GM18511 (cell line): ENCODE measurements around the gene OSMR.
A peak's percentile ranks its signal among the peaks of the same experiment; 100 is the strongest.

Experiments used
- ATAC-seq: cut with Tn5 transposase; IDR thresholded peaks from one replicate; pipeline ENCODE4 v1.9.1; 2021; ENCODE audit warnings: mild to moderate bottlenecking, moderate library complexity; ENCODE audit not compliant: unreplicated experiment

Gene OSMR

GRCh38 chr5:38870595-38870994 lies 24.8 kb downstream of the OSMR start:
- ATAC-seq, result no peak

GRCh38 chr5:38871058-38871605 lies 25.3 kb downstream of the OSMR start:
- no peak for ATAC-seq

- no peak for ATAC-seq
Observed at GRCh38 chr5:38871790-38872551, 26.2 kb downstream of the OSMR start.

DNA sequence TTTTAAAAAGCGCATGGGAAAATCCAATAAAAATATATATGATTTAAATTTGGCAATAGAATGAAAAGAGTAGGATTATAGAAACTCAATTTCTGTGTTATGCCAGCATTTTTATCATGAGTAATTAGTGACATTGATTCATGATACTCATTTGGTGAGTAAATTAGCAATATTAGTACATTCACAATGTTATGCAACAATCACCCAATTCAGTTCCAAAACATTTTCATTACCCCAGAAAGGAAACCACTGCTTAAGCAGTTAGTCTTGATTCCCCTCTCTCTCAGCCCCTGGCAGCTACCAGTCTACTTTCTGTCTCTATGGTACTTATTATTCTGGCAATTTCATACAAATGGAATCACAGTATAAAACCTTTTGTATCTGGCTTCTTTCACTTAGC lies 27.0 kb downstream of the OSMR start:
- ATAC-seq, result no peak

- ATAC-seq, result no peak
Observed at GRCh38 chr5:38874948-38875456, 29.2 kb downstream of the OSMR start.

DNA sequence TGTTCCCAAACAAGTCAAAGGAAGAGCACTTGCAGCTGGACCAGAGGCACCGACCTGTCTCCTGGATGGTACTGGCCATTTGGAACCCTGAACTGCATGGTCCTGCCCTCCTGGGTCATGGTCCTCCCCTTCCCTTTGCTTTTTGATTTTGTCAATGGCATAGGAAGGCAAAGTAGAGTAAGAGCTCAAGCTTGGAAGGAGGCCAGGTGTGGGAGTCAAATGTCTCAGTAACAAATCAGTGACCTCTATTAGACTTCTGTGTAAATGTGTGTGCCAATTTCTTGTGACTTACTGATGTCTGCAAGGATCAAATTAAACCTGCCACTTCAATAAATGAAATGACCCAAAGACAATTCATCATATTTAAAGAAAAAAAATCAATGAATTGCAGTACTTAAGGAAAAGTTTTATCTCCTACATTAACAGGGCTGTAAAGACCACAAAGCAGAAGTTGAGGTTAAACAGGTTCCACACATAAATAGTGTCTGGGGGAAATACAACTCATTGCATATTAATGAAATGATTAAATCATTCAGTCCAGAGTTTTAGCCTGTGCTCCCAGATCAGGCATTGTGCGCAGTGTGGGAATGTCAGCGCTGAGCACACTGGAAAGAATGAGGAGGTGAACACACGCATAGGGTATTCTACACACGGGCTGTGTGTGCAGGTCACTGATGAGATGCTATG lies 32.7 kb downstream of the OSMR start:
- ATAC-seq, result no peak

- ATAC-seq, result no peak
Observed at GRCh38 chr5:38879078-38879460, 33.3 kb downstream of the OSMR start.

GRCh38 chr5:38883842-38884241 lies 38.0 kb downstream of the OSMR start:
- ATAC-seq, result no peak

DNA sequence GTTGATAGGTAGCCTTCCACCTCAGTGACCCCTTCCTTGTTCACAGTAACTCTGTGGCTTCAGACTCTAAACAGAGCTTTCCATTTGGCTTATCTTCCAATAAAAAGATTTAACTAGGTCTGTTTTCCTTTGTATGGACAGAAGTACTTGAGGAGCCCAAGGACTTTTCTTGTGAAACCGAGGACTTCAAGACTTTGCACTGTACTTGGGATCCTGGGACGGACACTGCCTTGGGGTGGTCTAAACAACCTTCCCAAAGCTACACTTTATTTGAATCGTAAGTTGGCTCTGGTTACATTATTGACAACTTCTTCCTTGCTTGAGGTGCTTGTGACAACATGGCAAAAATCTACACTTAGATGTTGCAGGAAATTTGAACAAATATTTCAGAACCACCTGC lies 39.4 kb downstream of the OSMR start:
- ATAC-seq, result no peak

GRCh38 chr5:38888041-38888440 lies 42.2 kb downstream of the OSMR start:
- no peak for ATAC-seq

- no peak for ATAC-seq
Observed at GRCh38 chr5:38889424-38889823, 43.6 kb downstream of the OSMR start.

- no peak for ATAC-seq
Observed at GRCh38 chr5:38891563-38891962, 45.8 kb downstream of the OSMR start.

DNA sequence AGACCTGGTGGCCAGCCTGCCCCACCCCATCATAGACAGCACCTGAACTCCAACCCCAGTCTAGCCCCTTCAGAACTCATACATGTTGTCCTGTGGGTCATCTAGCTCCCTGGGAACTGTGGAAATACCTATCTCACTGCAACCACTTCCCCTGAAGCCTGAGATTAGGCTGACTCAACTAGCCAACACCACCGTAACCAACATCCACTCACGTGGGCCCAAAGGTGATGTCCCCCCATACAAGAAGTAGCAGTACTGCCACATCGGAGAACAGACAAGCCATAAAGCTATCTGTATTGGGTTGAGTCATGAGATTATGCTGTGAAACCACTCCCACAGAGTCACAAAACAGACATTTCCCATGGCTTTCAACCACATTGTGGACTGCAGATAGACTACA lies 46.6 kb downstream of the OSMR start:
- no peak for ATAC-seq

DNA sequence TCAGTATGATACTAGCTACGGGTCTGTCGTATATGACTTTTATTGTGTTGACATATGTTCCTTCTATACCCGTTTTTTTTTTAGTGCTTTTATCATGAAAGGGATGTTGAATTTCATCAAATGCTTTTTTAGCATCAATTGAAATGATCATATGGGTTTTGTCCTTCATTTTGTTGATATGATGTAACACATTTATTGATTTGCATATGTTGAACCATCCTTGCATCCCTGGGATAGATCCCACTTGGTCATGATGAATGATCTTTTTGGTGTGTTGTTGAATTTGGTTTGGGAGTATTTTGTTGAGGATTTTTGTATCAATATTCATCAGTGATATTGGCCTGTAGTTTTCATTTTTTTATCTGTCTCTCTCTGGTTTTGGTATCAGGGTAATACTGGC lies 50.9 kb downstream of the OSMR start:
- no peak for ATAC-seq

DNA sequence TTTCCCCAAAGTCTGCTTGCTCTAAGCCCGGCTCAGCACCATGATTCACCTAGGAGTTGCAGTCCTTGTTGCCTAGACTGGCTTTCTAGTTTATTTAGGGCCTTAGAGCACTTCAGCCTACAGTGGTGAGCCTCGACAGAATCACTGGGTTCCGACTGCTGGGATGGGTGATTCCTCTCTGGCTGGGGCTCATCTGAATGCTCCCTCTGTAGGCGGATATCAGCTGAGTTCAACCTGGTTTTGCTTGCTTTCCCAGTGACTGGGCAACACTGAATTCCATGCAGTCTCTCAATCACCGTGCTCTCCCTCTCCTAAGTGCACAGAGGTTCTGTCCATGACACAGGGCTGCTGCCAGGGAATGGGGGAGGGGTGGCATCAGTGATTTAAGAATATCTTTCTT lies 54.1 kb downstream of the OSMR start:
- no peak for ATAC-seq

GRCh38 chr5:38905516-38905915 lies 59.7 kb downstream of the OSMR start:
- ATAC-seq, result no peak

- no peak for ATAC-seq
Observed at GRCh38 chr5:38906503-38906902, 60.7 kb downstream of the OSMR start.

DNA sequence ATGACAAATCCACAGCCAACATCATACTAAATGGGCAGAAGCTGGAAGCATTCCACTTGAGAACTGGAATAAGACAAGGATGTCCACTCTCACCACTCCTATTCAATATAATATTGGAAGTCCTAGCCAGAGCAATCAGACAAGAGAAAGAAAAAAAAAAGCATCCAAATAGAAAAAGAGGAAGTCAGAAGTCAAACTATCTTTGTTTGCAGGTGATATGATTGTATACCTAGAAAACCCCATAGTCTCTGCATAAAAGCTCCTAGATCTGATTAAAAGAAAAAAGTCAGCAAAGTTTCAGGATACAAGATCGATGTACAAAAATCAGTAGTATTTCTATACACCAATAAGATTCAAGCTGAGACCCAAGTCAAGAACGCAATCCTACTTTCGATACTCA lies 66.1 kb downstream of the OSMR start:
- no peak for ATAC-seq

DNA sequence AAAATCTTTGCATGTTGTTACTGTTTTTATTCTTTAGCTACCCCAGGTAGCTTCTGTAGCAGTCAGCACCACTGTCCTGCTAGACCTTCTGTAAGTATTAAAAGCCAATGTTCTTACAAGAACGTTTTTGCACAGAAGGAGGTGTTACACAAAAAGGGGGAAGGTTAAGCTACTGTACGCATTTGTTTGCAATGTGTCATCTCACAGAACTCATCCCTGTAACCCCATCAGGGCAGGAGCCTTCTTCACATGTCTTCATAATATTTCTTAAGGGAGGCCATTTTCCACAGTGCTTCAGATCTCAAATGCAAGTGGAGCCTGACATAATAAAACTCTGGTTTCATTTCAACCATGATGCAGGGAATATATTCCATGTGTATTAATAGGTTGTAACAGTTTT lies 67.9 kb downstream of the OSMR start:
- no peak for ATAC-seq

DNA sequence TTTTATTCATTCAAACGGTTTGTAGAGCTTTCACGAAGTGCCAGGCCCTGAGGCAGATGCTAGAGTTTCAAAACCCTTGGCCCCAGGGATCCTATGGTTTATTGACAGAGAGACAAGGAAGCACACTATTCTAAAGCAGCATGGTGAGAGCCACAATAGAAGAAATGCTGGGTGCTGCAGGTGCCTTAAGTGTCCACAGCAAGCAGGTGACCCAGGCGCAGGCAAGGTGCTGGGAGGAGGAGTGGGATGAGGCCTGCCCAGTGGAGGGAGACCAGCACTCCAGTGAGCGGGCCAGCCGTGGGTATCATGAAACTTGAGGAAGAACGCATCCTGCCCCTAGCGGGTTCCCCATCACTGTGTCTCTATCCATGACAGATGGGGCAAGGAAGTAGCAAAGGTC lies 71.0 kb downstream of the OSMR start:
- ATAC-seq, result no peak

DNA sequence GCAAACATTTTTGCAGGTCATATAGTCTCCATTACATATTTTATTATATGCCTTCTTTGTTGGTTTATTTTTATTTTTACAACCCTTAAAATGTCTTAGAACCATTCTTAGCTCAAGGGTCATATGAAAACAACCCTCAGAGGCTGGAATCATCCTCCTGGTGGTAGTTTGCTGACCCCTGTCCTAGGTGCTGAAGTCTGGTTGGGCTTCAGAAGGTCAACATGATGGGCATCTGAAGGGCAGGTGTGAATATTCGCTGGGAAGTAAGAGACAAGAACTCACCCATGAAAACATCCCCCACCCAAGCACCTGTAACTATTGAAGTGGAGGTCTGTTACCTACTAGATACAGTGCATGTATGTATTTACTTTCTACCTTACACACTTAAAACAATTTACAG lies 75.4 kb downstream of the OSMR start:
- ATAC-seq, result no peak

DNA sequence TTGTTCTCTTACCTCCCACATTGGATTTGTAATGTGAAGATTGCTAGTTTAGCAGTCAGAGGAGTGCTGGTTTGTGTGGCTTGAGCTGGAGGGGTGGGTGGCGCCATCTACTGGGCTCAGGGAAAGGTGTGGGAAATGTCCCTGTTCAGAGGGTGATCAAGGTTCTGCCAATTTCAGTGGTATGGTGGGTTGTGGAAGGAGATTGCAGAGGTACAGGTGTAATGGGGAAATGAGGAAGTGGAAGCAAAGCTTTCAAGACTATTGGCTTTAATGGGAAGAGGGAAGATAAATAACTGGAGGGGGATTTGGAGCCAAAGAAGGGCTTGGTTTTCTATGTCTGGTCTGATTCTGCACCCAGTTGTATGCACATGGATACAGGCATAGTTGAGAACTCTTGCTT lies 76.4 kb downstream of the OSMR start:
- ATAC-seq, result peak; percentile 66
